CD4-positive, alpha-beta memory T cell (primary cell): ENCODE measurements around the gene IPO4. TPM values are rescaled to one million over a fixed set of nuclear protein-coding genes. Genes with fewer than 3 reads are reported as not detected.

ENCODE experiments used
- CTCF ChIA-PET: fragments of 350-600 bp; sonication (Branson Sonifier 250); formaldehyde crosslinking; loops from one replicate; lab custom pipeline; 2021; ENCODE audit warnings: inconsistent platforms; ENCODE audit not compliant: partially characterized antibody; lab: Charles Lee
- POLR2A ChIA-PET: fragments of 350-600 bp; sonication (Branson Sonifier 250); formaldehyde crosslinking; loops from one replicate; lab custom pipeline; 2021; ENCODE audit not compliant: partially characterized antibody; lab: Charles Lee
- DNase-seq, 5 donors: peaks; one replicate each; pipeline versions ENCODE4 v3.0.0 to v3.0.0-alpha.2; 2020 to 2022; ENCODE audit warnings: mixed read lengths in 1 of 5
- H3K27ac ChIP-seq: one replicate; pipeline ENCODE4 v1.7.0; 2013; ENCODE audit warnings: low read depth, low read length
- H3K27me3 ChIP-seq: 2 replicates; pipeline ENCODE4 v1.7.0; 2013; ENCODE audit warnings: mild to moderate bottlenecking, low read length, moderate library complexity; ENCODE audit not compliant: insufficient read depth
- H3K36me3 ChIP-seq: 2 replicates; pipeline ENCODE4 v1.7.0; 2013; ENCODE audit warnings: mild to moderate bottlenecking, low read length, moderate library complexity; ENCODE audit not compliant: insufficient read depth
- H3K4me1 ChIP-seq: 2 replicates; pipeline ENCODE4 v1.7.0; 2013; ENCODE audit warnings: mild to moderate bottlenecking, low read length, moderate library complexity; ENCODE audit not compliant: insufficient read depth
- H3K4me3 ChIP-seq, 2 donors: one replicate each; pipeline ENCODE4 v1.7.0; 2013; ENCODE audit warnings: low read length in 2 of 2, mild to moderate bottlenecking in 1 of 2
- H3K9me3 ChIP-seq, 2 donors: one replicate each; pipeline ENCODE4 v1.7.0; 2013; ENCODE audit warnings: low read length in 2 of 2, control low read depth in 1 of 2; ENCODE audit not compliant: control insufficient read depth in 1 of 2
- H3K27ac Mint-ChIP-seq, 7 donors: one replicate each; pipeline ENCODE4 v1.8.0; 2020 to 2021; ENCODE audit warnings: mixed read lengths in 7 of 7, mild to moderate bottlenecking in 6 of 7, inconsistent platforms in 3 of 7, moderate library complexity in 3 of 7
- H3K27me3 Mint-ChIP-seq, 2 donors: one replicate each; pipeline ENCODE4 v1.8.0; 2020 to 2021; ENCODE audit warnings: mixed read lengths in 2 of 2
- H3K36me3 Mint-ChIP-seq, 2 donors: one replicate each; pipeline ENCODE4 v1.8.0; 2020 to 2021; ENCODE audit warnings: mixed read lengths in 2 of 2, inconsistent platforms in 1 of 2, mild to moderate bottlenecking in 1 of 2
- H3K4me1 Mint-ChIP-seq, 4 donors: one replicate each; pipeline ENCODE4 v1.8.0; 2020 to 2021; ENCODE audit warnings: mixed read lengths in 4 of 4, mild to moderate bottlenecking in 1 of 4
- H3K4me3 Mint-ChIP-seq, 8 donors: one replicate each; pipeline ENCODE4 v1.8.0; 2020 to 2021; ENCODE audit warnings: mixed read lengths in 8 of 8, mild to moderate bottlenecking in 7 of 8, moderate library complexity in 6 of 8, inconsistent platforms in 3 of 8
- H3K9me3 Mint-ChIP-seq, 8 donors: one replicate each; pipeline ENCODE4 v1.8.0; 2020 to 2021; ENCODE audit warnings: mixed read lengths in 8 of 8, mild to moderate bottlenecking in 5 of 8, inconsistent platforms in 3 of 8, moderate library complexity in 1 of 8
- intact Hi-C: fragments of 100-400 bp; cut with micrococcal nuclease; formaldehyde crosslinking; loops from one replicate; pipeline ENCODE4 v1.15.1; 2023
- polyA plus RNA-seq, 2 donors: library from polyadenylated mRNA; unstranded; fragments of 300-500 nt; fragmentation: Illumina TruSeq; gene quantifications; one replicate each; pipeline ENCODE4 v1.2.3, GENCODE V29; 2021
- total RNA-seq, 2 experiments: library from RNA; stranded (reverse); gene quantifications; one replicate each; pipeline ENCODE4 v1.2.3, GENCODE V29; 2021

The IPO4 gene
- total and polyA plus RNA-seq, 4 experiments from 2014 or later = 19.8 to 30.2 (median 21.3) TPM

GRCh38 chr14:24198814-24199524 lies 10.4 kb upstream of the IPO4 start:
- no peaks in the 10 kb centered on the region for H3K36me3 ChIP-seq
- H3K4me1 Mint-ChIP-seq = peaks cover 32 to 58% (median 43%) of the 10 kb centered on the region in 4 donors
- DNase-seq = no peak
- H3K4me3 Mint-ChIP-seq = peak overlapping the region in 4 of 8 donors; percentile 32 to 67 (median 50)
- no peaks in the 10 kb centered on the region for H3K27me3 Mint-ChIP-seq
- intact Hi-C loops = no loop called here
- ChIA-PET CTCF (interaction anchor here (0.7 to 1.1 kb wide), 3 partner anchors 38 to 282 kb away, joined by 3 to 4 read pairs (median 4); partner anchors contain the start of genes IRF9 and TINF2), POLR2A (interaction anchor here (1.0 to 1.5 kb wide), 3 partner anchors 10 to 17 kb away, joined by 3 to 5 read pairs (median 4); partner anchors contain the start of gene MDP1)
- no peaks in the 10 kb centered on the region for H3K9me3 ChIP-seq
- H3K36me3 Mint-ChIP-seq = peaks cover 29 to 45% of the 10 kb centered on the region in 2 donors
- H3K27me3 ChIP-seq = no peaks in the 10 kb centered on the region
- H3K4me3 ChIP-seq = no peak overlapping the region
- H3K4me1 ChIP-seq = peaks cover 36% of the 10 kb centered on the region
- peaks cover 0 to 9% (median 0%) of the 10 kb centered on the region in 8 donors for H3K9me3 Mint-ChIP-seq
- no peak overlapping the region for H3K27ac ChIP-seq
- peak overlapping the region in 5 of 7 donors; percentile 37 to 97 (median 71) for H3K27ac Mint-ChIP-seq

DNA sequence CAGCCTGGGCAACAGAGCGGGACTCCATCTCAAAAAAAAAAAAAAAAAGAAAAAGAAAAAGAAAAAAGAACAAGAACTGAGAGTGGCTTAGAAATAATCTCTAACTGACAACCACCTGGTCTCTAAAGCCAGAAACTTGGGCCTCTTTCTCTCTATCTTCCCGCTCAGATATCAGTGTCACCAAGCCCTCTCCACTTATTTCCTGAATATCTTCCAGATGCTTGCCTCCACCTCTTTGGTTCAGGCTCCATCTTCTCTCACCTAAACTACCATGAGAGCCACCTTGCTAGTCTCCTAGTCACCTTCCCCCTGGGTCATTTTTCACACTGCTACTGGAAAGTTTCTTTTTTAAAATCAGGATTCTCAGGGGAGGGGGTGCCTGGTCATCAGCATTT lies 8.4 kb upstream of the IPO4 start:
- Histone ChIP-seq H3K36me3 (peaks cover 10% of the 10 kb centered on the region), H3K27ac (no peak overlapping the region), H3K4me1 (peaks cover 37% of the 10 kb centered on the region), H3K4me3 (no peak overlapping the region), H3K9me3 (no peaks in the 10 kb centered on the region), H3K27me3 (no peaks in the 10 kb centered on the region)
- ChIA-PET POLR2A (interaction anchor here (1.5 to 4.3 kb wide), 7 partner anchors 10 to 234 kb away, joined by 3 to 107 read pairs (median 19); partner anchors contain the start of genes CBLN3, CHMP4A, KHNYN and MDP1), CTCF (interaction anchor here (0.7 to 3.7 kb wide), 2 partner anchors 18 to 220 kb away, joined by 4 to 23 read pairs; partner anchors contain the start of genes CHMP4A and MDP1)
- H3K27ac Mint-ChIP-seq = peak overlapping the region; percentile 66 to 97 (median 92)
- peaks cover 26 to 40% of the 10 kb centered on the region in 2 donors for H3K36me3 Mint-ChIP-seq
- H3K9me3 Mint-ChIP-seq = peaks cover 0 to 5% (median 0%) of the 10 kb centered on the region in 8 donors
- DNase-seq = no peak
- H3K4me1 Mint-ChIP-seq = peaks cover 36 to 65% (median 47%) of the 10 kb centered on the region in 4 donors
- no peaks in the 10 kb centered on the region for H3K27me3 Mint-ChIP-seq
- intact Hi-C loops = no loop called here
- H3K4me3 Mint-ChIP-seq = peak overlapping the region; percentile 59 to 98 (median 82)

- Mint-ChIP-seq H3K4me1 (peaks cover 32 to 65% (median 49%) of the 10 kb centered on the region in 4 donors), H3K27ac (peak overlapping the region; percentile 92 to 99 (median 98)), H3K4me3 (peak overlapping the region; percentile 93 to 98 (median 94)), H3K9me3 (peaks cover 0 to 3% (median 0%) of the 10 kb centered on the region in 8 donors), H3K27me3 (no peaks in the 10 kb centered on the region), H3K36me3 (peaks cover 21 to 41% of the 10 kb centered on the region in 2 donors)
- Histone ChIP-seq H3K4me3 (peak overlapping the region; percentile 87 to 90), H3K9me3 (no peaks in the 10 kb centered on the region), H3K36me3 (peaks cover 15% of the 10 kb centered on the region), H3K27ac (peak overlapping the region; percentile 98), H3K27me3 (no peaks in the 10 kb centered on the region), H3K4me1 (peaks cover 37% of the 10 kb centered on the region)
- DNase-seq = no peak
- ChIA-PET CTCF (interaction anchor here (0.7 to 3.7 kb wide), 9 partner anchors 13 to 219 kb away, joined by 3 to 23 read pairs (median 5); partner anchors contain the start of genes CHMP4A, CIDEB, IRF9 and MDP1), POLR2A (interaction anchor here (0.6 to 4.3 kb wide), 36 partner anchors 10 to 1626 kb away, joined by 3 to 107 read pairs (median 6); partner anchors contain the start of genes CBLN3, CHMP4A, DCAF11 and DHRS1)
- intact Hi-C loops = no loop called here
These were observed 7.7 kb upstream of the IPO4 start for GRCh38 chr14:24196071-24197055.

DNA sequence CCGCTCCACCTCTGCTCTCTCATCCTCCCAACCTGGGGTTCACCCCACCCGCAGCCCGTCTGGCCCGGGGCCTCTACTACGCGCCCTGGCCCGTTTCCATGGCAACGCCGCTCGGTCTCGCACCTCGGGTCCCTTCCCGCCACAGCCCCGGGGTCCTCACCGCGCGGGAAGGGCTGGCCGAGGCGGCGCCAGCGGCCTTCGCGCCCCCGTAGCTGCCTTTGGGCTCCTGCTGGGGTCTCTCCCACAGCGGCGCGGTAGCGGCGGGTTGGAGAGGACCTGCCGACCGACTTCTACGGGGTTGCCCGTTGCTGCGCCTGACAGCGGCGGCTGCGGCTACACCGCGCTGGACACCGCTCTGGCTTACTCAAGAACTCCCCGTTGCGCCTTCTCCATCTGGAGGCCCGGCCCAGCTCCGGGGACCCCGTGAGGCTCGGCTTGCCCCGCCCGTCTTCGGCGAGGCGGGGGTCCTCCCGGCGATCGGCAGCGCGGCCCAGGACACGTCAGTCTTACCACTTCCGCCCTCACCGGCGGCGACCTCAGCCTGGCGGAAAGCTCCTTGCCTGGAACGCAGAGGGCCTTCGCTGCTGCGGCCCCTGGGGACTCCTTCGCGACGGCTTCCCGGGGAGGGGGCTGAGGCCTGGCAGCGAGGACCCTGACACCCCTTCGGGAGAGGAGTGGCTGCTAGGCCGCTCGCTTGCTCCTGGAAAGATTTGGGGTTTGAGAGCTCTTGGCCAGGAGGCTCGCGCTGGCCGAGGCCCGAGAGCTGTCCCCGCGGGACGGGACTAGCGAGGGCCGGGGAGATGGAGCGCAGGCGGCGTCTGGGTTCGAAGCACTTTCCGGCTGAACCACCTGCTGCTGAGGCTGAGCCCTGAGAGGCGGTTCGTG lies 6.8 kb upstream of the IPO4 start, which contains the start of gene TM9SF1:
Gene TM9SF1, minus strand, starts transcription at position 256 of the 885 bp plus-strand sequence. CDS start 422 bp downstream, outside the sequence.
- intact Hi-C loops = loop anchor here (1.0 to 2.0 kb wide), 4 partner anchors 18 to 75 kb away; partner anchors contain the start of genes CHMP4A, GMPR2, IRF9 and NEDD8
- peaks cover 19 to 42% of the 10 kb centered on the region in 2 donors for H3K36me3 Mint-ChIP-seq
- H3K27ac Mint-ChIP-seq = peak within 1 kb of the TSS; percentile 92 to 99 (median 98)
- Histone ChIP-seq H3K4me1 (peaks cover 37% of the 10 kb centered on the region), H3K27ac (peak within 1 kb of the TSS; percentile 98), H3K4me3 (peak within 1 kb of the TSS; percentile 87 to 90), H3K9me3 (no peaks in the 10 kb centered on the region), H3K36me3 (peaks cover 15% of the 10 kb centered on the region), H3K27me3 (no peaks in the 10 kb centered on the region)
- peak; percentile 89 to 92 (median 92) for DNase-seq
- peaks cover 31 to 65% (median 48%) of the 10 kb centered on the region in 4 donors for H3K4me1 Mint-ChIP-seq
- peak within 1 kb of the TSS; percentile 93 to 98 (median 94) for H3K4me3 Mint-ChIP-seq
- CTCF ChIA-PET = interaction anchor here (0.7 to 3.7 kb wide), 10 partner anchors 14 to 247 kb away, joined by 3 to 23 read pairs (median 5); partner anchors contain the start of genes CHMP4A, CIDEB, IRF9 and MDP1
- peaks cover 0 to 2% (median 0%) of the 10 kb centered on the region in 8 donors for H3K9me3 Mint-ChIP-seq
- H3K27me3 Mint-ChIP-seq = no peaks in the 10 kb centered on the region
- POLR2A ChIA-PET = interaction anchor here (0.6 to 4.3 kb wide), 40 partner anchors 9 to 1625 kb away, joined by 3 to 107 read pairs (median 5); partner anchors contain the start of genes CBLN3, CHMP4A, DCAF11 and DHRS1

DNA sequence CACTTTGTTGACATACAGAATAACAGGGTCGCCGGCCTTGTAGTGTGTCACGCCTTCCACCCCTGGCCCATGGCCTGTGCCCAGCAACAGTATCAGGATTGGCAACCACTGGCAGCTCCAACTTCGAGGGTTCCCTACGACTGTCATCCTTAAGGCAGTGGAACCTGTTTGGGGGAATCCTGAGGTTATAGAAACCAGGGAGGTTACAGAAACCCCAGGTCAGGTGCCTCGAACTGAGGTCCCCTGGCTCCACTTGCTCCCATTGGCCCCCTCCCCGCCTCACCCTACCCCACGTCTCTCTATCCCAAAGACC lies 6.2 kb upstream of the IPO4 start:
- intact Hi-C loops = loop anchor here (1.0 to 2.0 kb wide), 4 partner anchors 18 to 76 kb away; partner anchors contain the start of genes CHMP4A, GMPR2, IRF9 and NEDD8
- peaks cover 19 to 44% of the 10 kb centered on the region in 2 donors for H3K36me3 Mint-ChIP-seq
- H3K9me3 Mint-ChIP-seq = peaks cover 0 to 2% (median 0%) of the 10 kb centered on the region in 8 donors
- no peaks in the 10 kb centered on the region for H3K27me3 Mint-ChIP-seq
- H3K4me3 Mint-ChIP-seq = peak overlapping the region; percentile 93 to 98 (median 94)
- peak overlapping the region; percentile 87 to 90 for H3K4me3 ChIP-seq
- H3K4me1 ChIP-seq = peaks cover 37% of the 10 kb centered on the region
- H3K27ac ChIP-seq = peak overlapping the region; percentile 98
- ChIA-PET CTCF (interaction anchor here (0.9 to 3.7 kb wide), 6 partner anchors 15 to 103 kb away, joined by 3 to 23 read pairs (median 8); partner anchors contain the start of genes CHMP4A, IRF9, MDP1 and TINF2), POLR2A (interaction anchor here (0.7 to 4.3 kb wide), 28 partner anchors 8 to 248 kb away, joined by 3 to 107 read pairs (median 11); partner anchors contain the start of genes CBLN3, CHMP4A, DCAF11 and EMC9)
- peaks cover 32 to 67% (median 53%) of the 10 kb centered on the region in 4 donors for H3K4me1 Mint-ChIP-seq
- no peaks in the 10 kb centered on the region for H3K9me3 ChIP-seq
- peaks cover 15% of the 10 kb centered on the region for H3K36me3 ChIP-seq
- no peaks in the 10 kb centered on the region for H3K27me3 ChIP-seq
- H3K27ac Mint-ChIP-seq = peak overlapping the region; percentile 92 to 99 (median 97)
- DNase-seq = no peak
